Endothelial cell of umbilical vein (primary cell): ENCODE measurements around the gene ASAP2.

Source experiments
- EZH2 ChIP-seq: IDR thresholded peaks from 2 replicates; pipeline ENCODE4 v1.6.1; 2012; ENCODE audit warnings: borderline replicate concordance, low read depth, mild to moderate bottlenecking, moderate library complexity, low read length, inconsistent platforms; ENCODE audit not compliant: severe bottlenecking
- GATA2 ChIP-seq: IDR thresholded peaks from 2 replicates; pipeline ENCODE4 v1.7.0; 2011; ENCODE audit warnings: low read depth, mild to moderate bottlenecking, moderate library complexity, mixed read lengths, low read length; ENCODE audit not compliant: insufficient read length, insufficient read depth
- MYC ChIP-seq: IDR thresholded peaks from one replicate; pipeline ENCODE4 v1.6.1; 2011; ENCODE audit warnings: mild to moderate bottlenecking, low read depth, low read length
- POLR2A ChIP-seq: IDR thresholded peaks from 2 replicates; pipeline ENCODE4 v1.6.1; 2012; ENCODE audit warnings: low read depth, mild to moderate bottlenecking, control low read depth, low read length
- POLR2AphosphoS5 ChIP-seq: IDR thresholded peaks from 2 replicates; pipeline ENCODE4 v1.6.1; 2012; ENCODE audit warnings: low read depth, mild to moderate bottlenecking, control low read depth, low read length, moderate library complexity; ENCODE audit not compliant: insufficient read depth
- TF ChIP-seq, protein P1 (sequence below), 2 donors: IDR thresholded peaks; 1 replicate in 1 of 2; 2 replicates in 1 of 2; pipeline ENCODE4 v1.5.1; 2011; ENCODE audit warnings: low read length in 2 of 2, mild to moderate bottlenecking in 2 of 2, moderate library complexity in 2 of 2, control low read depth in 1 of 2, inconsistent platforms in 1 of 2, low read depth in 1 of 2; ENCODE audit not compliant: insufficient read depth in 1 of 2; ENCODE audit errors: extremely low read depth in 1 of 2
- TF ChIP-seq, protein P2 (sequence below): IDR thresholded peaks from 2 replicates; pipeline ENCODE4 v1.6.1; 2011; ENCODE audit not compliant: insufficient read depth, insufficient read length

DNA sequence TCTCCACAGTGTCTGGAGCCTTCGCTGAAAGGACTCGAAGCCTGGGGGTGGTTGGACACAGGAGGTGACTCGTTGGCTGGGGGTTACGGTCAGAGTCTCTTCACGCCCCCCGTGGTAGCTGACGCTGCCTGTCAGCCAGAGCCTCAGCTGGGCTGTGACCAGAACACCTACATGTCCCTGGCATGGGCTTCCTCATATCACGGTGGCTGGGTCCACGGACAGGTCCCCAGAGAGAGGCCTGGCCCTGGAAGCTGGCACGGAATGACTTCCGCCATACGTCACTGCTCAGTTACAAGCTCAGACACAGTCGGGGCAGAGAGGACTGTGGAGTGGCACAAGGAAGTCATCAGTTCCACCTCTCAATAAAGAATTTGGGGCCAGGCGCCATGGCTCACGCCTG lies 188.2 kb downstream of the ASAP2 start:
- TF ChIP-seq POLR2A = no peak
- TF ChIP-seq, protein P1, sequence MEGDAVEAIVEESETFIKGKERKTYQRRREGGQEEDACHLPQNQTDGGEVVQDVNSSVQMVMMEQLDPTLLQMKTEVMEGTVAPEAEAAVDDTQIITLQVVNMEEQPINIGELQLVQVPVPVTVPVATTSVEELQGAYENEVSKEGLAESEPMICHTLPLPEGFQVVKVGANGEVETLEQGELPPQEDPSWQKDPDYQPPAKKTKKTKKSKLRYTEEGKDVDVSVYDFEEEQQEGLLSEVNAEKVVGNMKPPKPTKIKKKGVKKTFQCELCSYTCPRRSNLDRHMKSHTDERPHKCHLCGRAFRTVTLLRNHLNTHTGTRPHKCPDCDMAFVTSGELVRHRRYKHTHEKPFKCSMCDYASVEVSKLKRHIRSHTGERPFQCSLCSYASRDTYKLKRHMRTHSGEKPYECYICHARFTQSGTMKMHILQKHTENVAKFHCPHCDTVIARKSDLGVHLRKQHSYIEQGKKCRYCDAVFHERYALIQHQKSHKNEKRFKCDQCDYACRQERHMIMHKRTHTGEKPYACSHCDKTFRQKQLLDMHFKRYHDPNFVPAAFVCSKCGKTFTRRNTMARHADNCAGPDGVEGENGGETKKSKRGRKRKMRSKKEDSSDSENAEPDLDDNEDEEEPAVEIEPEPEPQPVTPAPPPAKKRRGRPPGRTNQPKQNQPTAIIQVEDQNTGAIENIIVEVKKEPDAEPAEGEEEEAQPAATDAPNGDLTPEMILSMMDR (IDR thresholded peaks at IDR 0.05; ENCODE audit: extremely low read depth in 1 of 2, insufficient read depth in 1 of 2, low read depth in 1 of 2, low read length in 2 of 2) = no peak
- TF ChIP-seq, protein P2, sequence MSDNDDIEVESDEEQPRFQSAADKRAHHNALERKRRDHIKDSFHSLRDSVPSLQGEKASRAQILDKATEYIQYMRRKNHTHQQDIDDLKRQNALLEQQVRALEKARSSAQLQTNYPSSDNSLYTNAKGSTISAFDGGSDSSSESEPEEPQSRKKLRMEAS = no peak
- TF ChIP-seq POLR2AphosphoS5 = no peak
- TF ChIP-seq MYC = no peak
- TF ChIP-seq EZH2 = no peak
- no peak for TF ChIP-seq GATA2
